Suprapubic skin (tissue), 3 donors: ENCODE data around the gene GALNT9.

ENCODE experiments used
- CTCF ChIP-seq, 2 donors: fragments of 200-600 bp in 1 of 2; fragments of 450-650 bp in 1 of 2; sonication (generic) in 1 of 2; IDR thresholded peaks; one replicate each; pipeline ENCODE4 v1.5.1; 2016 to 2019; ENCODE audit warnings: antibody characterized with exemption in 2 of 2, mild to moderate bottlenecking in 1 of 2, moderate library complexity in 1 of 2
- EP300 ChIP-seq: sonication (generic); formaldehyde crosslinking; IDR thresholded peaks from one replicate; pipeline ENCODE4 v1.6.1; 2017; ENCODE audit warnings: antibody characterized with exemption

GRCh38 chr12:132344181-132344580 lies 14.8 kb upstream of the GALNT9 start:
- TF ChIP-seq CTCF (IDR thresholded peaks at IDR 0.05) (no peak), EP300 (no peak)
